ENCODE data around the gene C11orf65.

The C11orf65 gene

GRCh38 chr11:108369064-108369463 lies 98.3 kb downstream of the C11orf65 start:
- no peak for DNase-seq (ENCODE audit: low read depth)

DNA sequence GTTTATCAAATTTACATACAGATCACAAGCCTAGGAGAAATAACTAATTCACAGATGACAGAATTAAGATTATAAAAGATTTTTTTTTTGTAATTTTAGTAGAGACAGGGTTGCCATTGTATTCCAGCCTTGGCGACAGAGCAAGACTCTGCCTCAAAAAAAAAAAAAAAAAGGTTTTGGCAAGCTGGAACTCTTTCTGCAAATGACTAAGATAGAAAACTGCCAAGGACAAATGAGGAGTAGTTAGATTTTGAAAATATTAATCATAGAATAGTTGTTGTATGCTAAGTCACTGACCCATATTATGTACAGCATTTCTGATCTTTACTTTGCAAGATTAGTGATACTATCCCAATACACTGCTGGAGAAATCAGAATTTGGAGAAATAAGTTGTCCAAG lies 99.2 kb downstream of the C11orf65 start:
- no peak for DNase-seq (ENCODE audit: low read depth)

DNA sequence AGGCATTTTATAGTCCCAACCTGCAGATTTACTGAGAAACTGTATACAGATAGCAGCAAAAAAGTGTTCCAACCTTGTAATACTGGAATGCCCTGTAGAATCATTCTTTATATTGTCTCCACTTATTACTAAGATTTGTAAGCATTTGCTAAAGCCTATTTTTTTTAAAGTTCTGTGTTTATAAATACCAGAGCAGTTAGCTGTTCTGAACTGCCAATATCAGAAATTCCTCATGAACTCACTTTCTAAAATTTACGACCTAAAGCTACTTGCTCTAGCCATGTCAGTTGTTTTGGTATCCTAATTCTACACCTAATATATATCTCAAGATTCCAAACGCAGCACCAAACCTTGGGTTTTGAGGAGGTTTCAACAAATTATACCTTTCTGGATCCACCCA lies 103.2 kb downstream of the C11orf65 start:
- DNase-seq (ENCODE audit: low read depth) = no peak

- DNase-seq (ENCODE audit: low read depth) = no peak
Measured at GRCh38 chr11:108351468-108351867, 115.9 kb downstream of the C11orf65 start.

- DNase-seq (ENCODE audit: low read depth) = no peak
Measured at GRCh38 chr11:108346451-108346850, 120.9 kb downstream of the C11orf65 start.

GRCh38 chr11:108345767-108346166 lies 121.6 kb downstream of the C11orf65 start:
- DNase-seq (ENCODE audit: low read depth) = no peak

DNA sequence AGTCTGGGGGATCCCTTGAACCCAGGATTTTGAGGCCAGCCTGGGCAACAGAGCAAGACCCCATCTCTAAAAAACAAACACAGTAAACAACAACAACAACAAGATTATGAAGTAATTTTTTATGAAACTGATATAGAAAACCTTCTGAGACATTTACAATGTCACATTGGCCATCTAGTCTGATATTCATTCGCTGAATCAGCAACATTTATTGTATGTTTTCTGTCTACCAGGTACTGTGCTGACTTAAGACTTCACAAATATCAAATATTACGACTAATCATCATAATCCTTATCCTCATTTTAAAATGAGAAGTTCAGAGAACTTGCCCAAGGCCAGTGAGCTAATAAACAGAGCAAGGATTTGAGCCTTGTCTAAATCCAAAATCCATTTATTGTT lies 123.6 kb downstream of the C11orf65 start:
- DNase-seq (ENCODE audit: low read depth) = no peak

DNA sequence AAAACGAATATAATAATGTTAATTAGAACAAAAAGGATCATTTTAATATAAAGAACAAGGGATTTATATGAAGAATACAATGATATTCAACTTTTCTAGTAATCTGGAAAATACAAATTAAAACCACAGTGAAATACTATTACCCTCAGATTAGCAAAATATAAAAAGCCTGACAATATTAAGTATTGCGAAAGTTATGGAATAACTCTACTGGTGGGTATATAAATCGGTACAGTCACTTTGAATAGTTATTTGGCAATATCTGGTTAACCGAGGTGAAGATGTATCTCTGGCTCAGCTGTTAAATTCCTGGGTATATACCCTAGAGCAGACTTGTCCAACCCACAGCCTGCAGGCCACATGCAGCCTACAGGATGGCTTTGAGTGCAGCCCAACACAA lies 125.7 kb downstream of the C11orf65 start:
- no peak for DNase-seq (ENCODE audit: low read depth)

DNA sequence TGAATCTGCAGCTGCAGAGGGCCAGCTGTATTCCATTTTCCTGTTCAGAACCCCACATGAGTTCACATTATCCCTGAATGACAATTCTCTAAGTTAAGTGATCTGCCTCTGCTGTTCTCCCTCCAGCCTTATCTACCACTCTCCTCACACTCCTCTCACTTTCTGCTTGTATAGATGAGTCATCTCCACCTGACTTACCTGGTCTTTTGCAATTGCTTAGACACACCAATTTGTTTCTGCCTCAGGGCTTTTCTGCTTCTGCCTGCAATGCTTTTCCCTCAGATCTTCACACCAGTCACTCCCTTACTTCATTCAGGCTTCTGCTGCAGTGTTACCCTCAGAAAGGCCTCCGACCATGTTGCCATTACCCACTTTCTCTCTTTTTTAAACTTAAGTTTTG lies 126.4 kb downstream of the C11orf65 start:
- no peak for DNase-seq (ENCODE audit: low read depth)

- DNase-seq (ENCODE audit: low read depth) = no peak
Measured at GRCh38 chr11:108338750-108339149, 128.6 kb downstream of the C11orf65 start.

- DNase-seq (ENCODE audit: low read depth) = no peak
Measured at GRCh38 chr11:108333403-108333899, 133.9 kb downstream of the C11orf65 start.

Data from activated T-cell treated with anti-CD3 and anti-CD28 coated beads for 1 hour (primary cell).